Trophoblast cell (in vitro differentiated cells and primary cell): ENCODE data around the gene MYO5A.

Experiments
- DNase-seq, 2 donors: peaks; one replicate each; pipeline ENCODE4 v3.0.0-alpha.2; 2016
- H2AFZ ChIP-seq: 2 replicates; pipeline ENCODE4 v1.6.1; 2013; ENCODE audit warnings: low read length, moderate library complexity, mild to moderate bottlenecking; ENCODE audit not compliant: insufficient read depth, poor library complexity
- H2AK5ac ChIP-seq: 2 replicates; pipeline ENCODE4 v1.6.1; 2013; ENCODE audit warnings: mild to moderate bottlenecking, low read length
- H2BK120ac ChIP-seq: 2 replicates; pipeline ENCODE4 v1.6.1; 2013; ENCODE audit warnings: low read length, mild to moderate bottlenecking, moderate library complexity; ENCODE audit not compliant: insufficient read depth, poor library complexity
- H2BK12ac ChIP-seq: 2 replicates; pipeline ENCODE4 v1.6.1; 2013; ENCODE audit warnings: mild to moderate bottlenecking, low read length, moderate library complexity
- H2BK5ac ChIP-seq: 2 replicates; pipeline ENCODE4 v1.6.1; 2013; ENCODE audit warnings: low read length, low read depth, moderate library complexity, mild to moderate bottlenecking; ENCODE audit not compliant: poor library complexity
- H3K14ac ChIP-seq: 2 replicates; pipeline ENCODE4 v1.6.1; 2013; ENCODE audit warnings: mild to moderate bottlenecking, low read length
- H3K18ac ChIP-seq: 2 replicates; pipeline ENCODE4 v1.6.1; 2013; ENCODE audit warnings: mild to moderate bottlenecking, low read length
- H3K23ac ChIP-seq: 2 replicates; pipeline ENCODE4 v1.6.1; 2013; ENCODE audit warnings: low read length
- H3K27ac ChIP-seq: 2 replicates; pipeline ENCODE4 v1.5.1; 2013; ENCODE audit warnings: low read depth, mild to moderate bottlenecking, inconsistent platforms, low read length, moderate library complexity
- H3K27me3 ChIP-seq: 2 replicates; pipeline ENCODE4 v1.6.1; 2013; ENCODE audit warnings: inconsistent platforms, mild to moderate bottlenecking, low read length, moderate library complexity; ENCODE audit not compliant: insufficient read depth
- H3K36me3 ChIP-seq, 2 experiments: 1 replicate in 1 of 2; 2 replicates in 1 of 2; pipeline ENCODE4 v1.6.1; 2013; ENCODE audit warnings: low read length in 2 of 2, mild to moderate bottlenecking in 2 of 2, moderate library complexity in 1 of 2; ENCODE audit not compliant: insufficient read depth in 2 of 2, control insufficient read depth in 1 of 2
- H3K4ac ChIP-seq: 2 replicates; pipeline ENCODE4 v1.6.1; 2013; ENCODE audit warnings: low read depth, mild to moderate bottlenecking, low read length, moderate library complexity
- H3K4me1 ChIP-seq, 2 experiments: 1 replicate in 1 of 2; 2 replicates in 1 of 2; pipeline ENCODE4 v1.6.1; 2013; ENCODE audit warnings: low read length in 2 of 2, mild to moderate bottlenecking in 2 of 2, moderate library complexity in 1 of 2; ENCODE audit not compliant: insufficient read depth in 2 of 2, control insufficient read depth in 1 of 2
- H3K4me2 ChIP-seq: 2 replicates; pipeline ENCODE4 v1.6.1; 2013; ENCODE audit warnings: inconsistent platforms, mild to moderate bottlenecking, low read length, moderate library complexity
- H3K4me3 ChIP-seq: 2 replicates; pipeline ENCODE4 v1.5.1; 2013; ENCODE audit warnings: mild to moderate bottlenecking, low read depth, low read length, inconsistent platforms
- H3K79me1 ChIP-seq: one replicate; pipeline ENCODE4 v1.6.1; 2013; ENCODE audit warnings: low read length
- H3K79me2 ChIP-seq: 2 replicates; pipeline ENCODE4 v1.6.1; 2013; ENCODE audit warnings: low read length, mild to moderate bottlenecking; ENCODE audit not compliant: control insufficient read depth, insufficient read depth, poor library complexity
- H3K9ac ChIP-seq: 2 replicates; pipeline ENCODE4 v1.6.1; 2013; ENCODE audit warnings: mild to moderate bottlenecking, low read length
- H3K9me3 ChIP-seq: 2 replicates; pipeline ENCODE4 v1.6.1; 2013; ENCODE audit warnings: low read depth, mild to moderate bottlenecking, control low read depth, inconsistent platforms, low read length; ENCODE audit not compliant: insufficient read depth
- H4K12ac ChIP-seq: 2 replicates; pipeline ENCODE4 v1.6.1; 2013; ENCODE audit warnings: low read depth, mild to moderate bottlenecking, low read length, moderate library complexity
- H4K8ac ChIP-seq: 2 replicates; pipeline ENCODE4 v1.6.1; 2013; ENCODE audit warnings: low read depth, mild to moderate bottlenecking, low read length, moderate library complexity
- H4K91ac ChIP-seq: one replicate; pipeline ENCODE4 v1.6.1; 2013; ENCODE audit warnings: low read depth, mild to moderate bottlenecking, low read length, moderate library complexity
- WGBS: extraction: QIAGEN DNeasy Blood & Tissue Kit; methylation state at CpG from one replicate; pipeline ENCODE4 v1.1.7; 2013; ENCODE audit warnings: missing lambda C conversion rate; ENCODE audit not compliant: insufficient read length, insufficient coverage; ENCODE audit errors: extremely low coverage; 5-methylcytosine and 5-hydroxymethylcytosine counted together

Gene MYO5A

DNA sequence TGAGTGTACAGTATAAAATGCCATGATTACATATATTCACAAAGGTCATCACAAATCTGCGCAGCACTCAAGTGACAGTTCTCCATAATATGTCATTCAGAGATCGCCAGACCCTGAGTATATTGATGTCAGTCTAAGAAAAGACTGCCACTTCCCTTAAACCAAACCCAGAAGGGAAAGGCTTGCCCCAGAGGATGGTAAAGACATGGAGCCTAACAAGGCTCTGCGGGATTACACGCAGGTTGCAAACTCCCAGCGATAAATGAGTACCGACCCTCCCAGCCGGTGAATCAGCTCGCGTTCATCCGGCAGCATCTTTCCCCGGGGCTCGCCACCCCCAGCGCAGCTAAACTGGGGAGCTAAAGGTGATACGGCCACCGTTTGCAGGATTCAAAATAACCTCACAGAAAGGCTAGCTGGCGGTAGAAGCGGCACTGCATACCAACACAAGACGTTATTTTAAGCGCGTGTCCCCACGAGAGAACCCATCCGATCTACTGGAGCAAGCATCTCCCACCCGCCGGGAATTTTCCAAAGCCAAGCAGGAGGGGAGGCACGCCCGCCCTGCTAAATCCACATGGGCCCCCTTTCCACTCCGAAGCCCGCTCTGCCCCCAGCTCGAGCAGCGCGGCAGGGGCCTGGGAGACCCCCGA lies 643 bp downstream of the MYO5A start:
- peak overlapping the region; percentile 32 for H4K12ac ChIP-seq
- H2BK12ac ChIP-seq = no peak overlapping the region
- H3K36me3 ChIP-seq = no peaks in the 10 kb centered on the region
- peaks cover 3% of the 10 kb centered on the region for H3K79me2 ChIP-seq
- WGBS = no CpG with 5 or more reads among the region's 32 CpGs
- peak overlapping the region; percentile 80 for H2AFZ ChIP-seq
- peak overlapping the region; percentile 99 for H3K4me2 ChIP-seq
- peak overlapping the region; percentile 72 for H4K8ac ChIP-seq
- peak overlapping the region; percentile 38 for H3K18ac ChIP-seq
- peak overlapping the region; percentile 78 for H3K9ac ChIP-seq
- H3K4me3 ChIP-seq = peak overlapping the region; percentile 80
- H2AK5ac ChIP-seq = no peak overlapping the region
- peak overlapping the region; percentile 41 for H2BK120ac ChIP-seq
- H3K4me1 ChIP-seq = peaks cover 0 to 2% of the 10 kb centered on the region in 2 experiments
- no peaks in the 10 kb centered on the region for H3K9me3 ChIP-seq
- peak overlapping the region; percentile 22 for H3K14ac ChIP-seq
- H3K27me3 ChIP-seq = peaks cover 14% of the 10 kb centered on the region
- peak overlapping the region; percentile 29 for H4K91ac ChIP-seq
- H3K4ac ChIP-seq = no peak overlapping the region
- no peak overlapping the region for H3K23ac ChIP-seq
- H3K79me1 ChIP-seq = peaks cover 9% of the 10 kb centered on the region
- no peak overlapping the region for H3K27ac ChIP-seq
- no peak overlapping the region for H2BK5ac ChIP-seq
- peak; percentile 2 to 25 for DNase-seq

DNA sequence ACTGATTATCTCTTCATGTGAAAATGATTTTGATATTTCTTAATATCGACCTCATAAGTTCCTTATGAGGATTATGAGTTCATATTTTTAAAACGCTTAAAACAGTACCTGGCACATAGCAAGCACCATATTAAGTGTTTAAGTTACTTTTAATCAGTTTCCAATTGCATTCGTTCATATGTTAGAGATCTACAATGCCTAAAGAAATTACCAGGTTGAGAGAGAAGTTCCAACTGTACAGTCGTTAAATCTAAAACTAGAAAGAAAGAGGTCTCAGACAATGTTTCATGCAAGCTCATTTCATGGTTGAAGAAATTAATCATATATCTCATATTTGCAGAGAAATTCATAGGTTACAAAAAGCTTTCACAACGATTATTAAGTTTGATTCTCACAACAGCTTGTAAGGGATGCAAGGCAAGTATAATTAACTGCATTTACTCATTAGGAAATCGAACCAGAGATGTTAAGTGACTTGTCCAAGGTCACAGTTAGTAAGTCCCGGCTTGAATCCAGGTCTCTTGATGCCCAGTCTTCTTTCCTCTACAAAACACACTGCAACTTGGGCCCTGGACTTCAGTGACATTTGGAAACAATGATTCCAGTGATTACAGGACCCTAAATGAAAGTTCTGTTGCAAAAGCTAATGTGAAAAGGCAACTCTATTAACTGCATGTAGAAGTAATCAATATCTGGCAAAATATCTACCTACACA lies 1.3 kb downstream of the MYO5A start:
- Histone ChIP-seq H2BK12ac (no peak overlapping the region), H2AK5ac (no peak overlapping the region), H3K36me3 (no peaks in the 10 kb centered on the region), H3K4me3 (no peak overlapping the region), H3K9me3 (no peaks in the 10 kb centered on the region), H3K18ac (no peak overlapping the region), H3K27ac (no peak overlapping the region), H2AFZ (no peak overlapping the region), H4K8ac (no peak overlapping the region), H3K27me3 (peaks cover 14% of the 10 kb centered on the region), H3K14ac (no peak overlapping the region), H4K91ac (no peak overlapping the region), H4K12ac (no peak overlapping the region), H3K79me1 (peaks cover 9% of the 10 kb centered on the region), H3K4ac (no peak overlapping the region), H2BK5ac (no peak overlapping the region), H3K4me1 (peaks cover 0 to 2% of the 10 kb centered on the region in 2 experiments), H3K9ac (no peak overlapping the region), H3K79me2 (peaks cover 3% of the 10 kb centered on the region), H3K23ac (no peak overlapping the region), H2BK120ac (no peak overlapping the region), H3K4me2 (peak overlapping the region; percentile 99)
- DNase-seq = no peak
- no CpG with 5 or more reads among the region's 7 CpGs for WGBS

DNA sequence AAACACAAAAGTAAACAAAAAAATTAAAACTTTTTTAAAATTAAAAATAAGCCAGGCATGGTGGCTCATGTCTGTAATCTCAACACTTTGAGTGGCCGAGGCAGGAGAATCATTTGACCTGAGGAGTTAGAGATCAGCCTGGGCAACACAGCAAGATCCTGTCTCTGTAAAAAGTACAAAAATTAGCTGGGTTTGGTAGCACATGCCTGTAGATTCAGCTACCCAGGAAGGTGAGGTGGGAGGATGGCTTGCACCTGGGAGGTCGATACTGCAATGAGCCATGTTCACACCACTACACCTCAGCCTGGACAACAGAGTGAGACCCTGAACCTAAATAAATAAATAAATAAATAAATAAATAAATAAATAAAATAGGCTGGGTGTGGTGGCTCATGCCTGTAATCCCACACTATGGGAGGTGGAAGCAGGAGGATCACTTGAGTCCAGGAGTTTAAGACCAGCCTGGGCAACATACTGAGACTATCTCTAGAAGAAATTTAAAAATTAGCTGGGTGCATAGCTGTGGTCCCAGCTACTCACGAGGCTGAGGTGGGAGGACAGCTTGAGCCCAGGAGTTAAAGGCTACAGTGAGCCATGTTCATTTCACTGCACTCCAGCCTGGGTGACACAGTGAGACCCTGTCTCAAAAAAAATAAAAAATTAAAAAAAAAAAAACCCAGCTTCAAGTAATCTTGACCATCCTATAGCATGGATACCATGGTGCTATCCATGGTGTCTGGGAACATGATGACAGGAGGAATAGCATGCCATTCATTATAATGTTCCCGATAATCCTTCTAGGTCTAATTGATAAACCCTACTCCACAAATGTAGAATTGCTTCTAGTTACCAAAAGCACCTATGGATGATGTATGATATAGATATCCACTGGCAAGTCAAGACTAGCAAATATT lies 4.2 kb downstream of the MYO5A start:
- no peak overlapping the region for H4K91ac ChIP-seq
- no peak overlapping the region for H2BK5ac ChIP-seq
- H3K9ac ChIP-seq = no peak overlapping the region
- H2BK120ac ChIP-seq = no peak overlapping the region
- H3K14ac ChIP-seq = no peak overlapping the region
- WGBS = no CpG with 5 or more reads among the region's 4 CpGs
- H4K8ac ChIP-seq = no peak overlapping the region
- H3K4me2 ChIP-seq = no peak overlapping the region
- no peak overlapping the region for H4K12ac ChIP-seq
- H3K27me3 ChIP-seq = peaks cover 7% of the 10 kb centered on the region
- H3K36me3 ChIP-seq = no peaks in the 10 kb centered on the region
- no peak overlapping the region for H3K27ac ChIP-seq
- H3K18ac ChIP-seq = no peak overlapping the region
- no peak overlapping the region for H3K23ac ChIP-seq
- no peak overlapping the region for H2AK5ac ChIP-seq
- no peak overlapping the region for H3K4ac ChIP-seq
- H3K79me2 ChIP-seq = peaks cover 3% of the 10 kb centered on the region
- H3K4me3 ChIP-seq = no peak overlapping the region
- DNase-seq = no peak
- no peaks in the 10 kb centered on the region for H3K9me3 ChIP-seq
- peaks cover 9% of the 10 kb centered on the region for H3K79me1 ChIP-seq
- no peak overlapping the region for H2BK12ac ChIP-seq
- no peak overlapping the region for H2AFZ ChIP-seq
- H3K4me1 ChIP-seq = peaks cover 0 to 2% of the 10 kb centered on the region in 2 experiments

DNA sequence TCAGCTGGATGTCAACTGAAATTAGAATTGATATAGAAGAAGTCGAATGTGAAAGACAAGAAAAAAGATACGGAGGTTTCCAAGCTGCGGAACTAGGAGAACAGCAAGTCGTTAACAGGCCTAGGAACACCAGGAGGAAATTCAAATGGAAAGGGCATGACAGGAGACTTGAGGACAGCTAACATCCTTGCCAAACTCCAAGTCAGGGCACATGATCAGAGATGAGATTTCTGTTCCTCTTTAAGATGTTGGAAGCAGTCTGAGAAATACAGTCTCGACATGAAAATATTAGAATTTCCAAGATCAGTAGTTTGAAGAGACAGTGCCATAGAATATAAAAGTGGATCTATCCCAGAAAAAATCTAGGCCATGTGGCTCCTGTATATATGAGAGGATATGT lies 5.0 kb downstream of the MYO5A start:
- no peak overlapping the region for H2BK5ac ChIP-seq
- no peak overlapping the region for H3K18ac ChIP-seq
- H3K4ac ChIP-seq = no peak overlapping the region
- H3K36me3 ChIP-seq = no peaks in the 10 kb centered on the region
- H3K4me3 ChIP-seq = no peak overlapping the region
- H4K8ac ChIP-seq = no peak overlapping the region
- no peak overlapping the region for H3K9ac ChIP-seq
- H3K79me1 ChIP-seq = peaks cover 3% of the 10 kb centered on the region
- no peak overlapping the region for H3K27ac ChIP-seq
- H3K27me3 ChIP-seq = peaks cover 6% of the 10 kb centered on the region
- no peak overlapping the region for H3K23ac ChIP-seq
- WGBS = no CpG with 5 or more reads among the region's 5 CpGs
- H4K91ac ChIP-seq = no peak overlapping the region
- no peak overlapping the region for H3K14ac ChIP-seq
- no peak overlapping the region for H2BK12ac ChIP-seq
- H3K4me2 ChIP-seq = no peak overlapping the region
- H3K4me1 ChIP-seq = peaks cover 0 to 2% of the 10 kb centered on the region in 2 experiments
- H2AK5ac ChIP-seq = no peak overlapping the region
- DNase-seq = no peak
- H3K79me2 ChIP-seq = peaks cover 3% of the 10 kb centered on the region
- H2AFZ ChIP-seq = no peak overlapping the region
- no peak overlapping the region for H2BK120ac ChIP-seq
- no peak overlapping the region for H4K12ac ChIP-seq
- H3K9me3 ChIP-seq = no peaks in the 10 kb centered on the region
